Measurements from ENCODE around the gene BMF. TPM values are rescaled to one million over a fixed set of nuclear protein-coding genes. Genes with fewer than 3 reads are reported as not detected.

Gene BMF
- total RNA-seq, 1 experiment from 2014 or later, result 11.5 TPM

DNA sequence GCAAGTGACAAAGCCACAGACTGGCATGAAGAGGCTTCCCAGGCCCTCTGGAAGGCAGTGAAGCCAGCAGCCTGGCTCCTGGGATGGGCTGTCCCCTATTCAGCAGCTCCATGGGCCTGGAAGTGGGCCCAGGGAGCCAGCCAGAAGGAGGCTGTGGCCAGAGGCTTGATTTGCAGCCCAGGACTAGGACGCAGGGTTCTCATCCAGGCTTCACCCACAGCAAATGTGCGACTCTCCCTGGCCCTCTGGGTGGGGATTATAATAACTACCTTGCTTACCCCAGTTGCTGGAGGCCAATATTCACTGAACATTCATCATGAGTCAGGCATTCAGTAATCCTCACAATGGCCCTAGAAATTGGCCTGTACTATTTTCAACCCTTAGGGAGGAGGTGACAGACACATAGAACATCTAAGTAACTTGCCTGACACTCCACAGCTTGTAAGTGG lies 45.1 kb downstream of the BMF start:
- CTCF ChIA-PET, result interaction anchor here (0.6 kb wide), 1 partner anchor 16 kb away, joined by 3 read pairs; no protein-coding TSS in a partner anchor
- intact Hi-C loops (cut with micrococcal nuclease; ENCODE audit: unreplicated experiment), result no loop called here
- Mint-ChIP-seq H3K36me3 (ENCODE audit: insufficient read depth, unreplicated experiment) (no peaks in the 10 kb centered on the region), H3K4me3 (ENCODE audit: low read depth, unreplicated experiment) (no peak overlapping the region), H3K27ac (ENCODE audit: unreplicated experiment) (no peak overlapping the region), H3K27me3 (ENCODE audit: unreplicated experiment) (no peaks in the 10 kb centered on the region), H3K4me1 (ENCODE audit: low read depth, unreplicated experiment) (peaks cover 2% of the 10 kb centered on the region), H3K9me3 (ENCODE audit: low read depth, unreplicated experiment) (peaks cover 3% of the 10 kb centered on the region)
- no peak for DNase-seq
- no peak for TF ChIP-seq CTCF (IDR thresholded peaks at IDR 0.05; ENCODE audit: unreplicated experiment)
- BruUV-seq (replicated peaks), result no TSS peak

DNA sequence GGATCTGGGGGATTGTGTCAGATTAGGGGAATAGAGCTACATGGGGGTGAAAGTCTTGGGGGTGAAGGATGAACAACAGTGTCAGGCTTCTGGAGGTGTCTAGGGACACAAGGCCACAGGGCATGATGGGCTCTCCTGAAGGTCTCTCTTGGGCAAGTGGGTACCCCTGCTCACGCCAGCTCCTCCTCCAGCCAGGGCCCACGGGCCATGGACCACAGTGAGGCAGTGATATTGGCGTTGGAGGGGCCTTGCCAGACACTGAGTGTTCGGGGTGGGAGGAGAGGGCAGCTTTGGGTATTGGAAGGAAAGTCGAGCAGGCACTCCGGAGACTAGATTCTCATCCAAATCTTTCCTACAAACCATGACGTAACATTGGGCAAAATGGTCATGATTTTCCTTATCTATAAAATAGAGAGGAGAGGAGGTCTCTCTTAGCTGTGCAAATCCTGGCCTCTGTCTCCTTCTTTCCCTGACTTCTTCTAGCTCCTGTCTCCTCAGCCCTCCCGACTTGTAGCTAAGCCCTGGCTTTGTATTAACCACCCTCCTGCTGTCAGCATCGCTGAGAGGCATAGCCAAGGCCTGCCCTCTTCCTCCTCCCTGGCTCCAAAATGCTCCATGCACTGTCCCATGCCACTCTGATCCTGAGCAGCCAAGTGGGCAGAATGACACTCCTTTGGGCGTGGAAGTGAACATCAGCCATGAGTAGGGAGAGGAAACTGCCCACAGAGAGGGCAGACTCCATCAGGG lies 45.7 kb downstream of the BMF start:
- no peak for DNase-seq
- no TSS peak for BruUV-seq (replicated peaks)
- TF ChIP-seq CTCF (IDR thresholded peaks at IDR 0.05; ENCODE audit: unreplicated experiment), result no peak
- Mint-ChIP-seq H3K4me3 (ENCODE audit: low read depth, unreplicated experiment) (no peak overlapping the region), H3K36me3 (ENCODE audit: insufficient read depth, unreplicated experiment) (no peaks in the 10 kb centered on the region), H3K27ac (ENCODE audit: unreplicated experiment) (no peak overlapping the region), H3K27me3 (ENCODE audit: unreplicated experiment) (no peaks in the 10 kb centered on the region), H3K4me1 (ENCODE audit: low read depth, unreplicated experiment) (peaks cover 8% of the 10 kb centered on the region), H3K9me3 (ENCODE audit: low read depth, unreplicated experiment) (peaks cover 3% of the 10 kb centered on the region)
- CTCF ChIA-PET, result interaction anchor here (0.6 kb wide), 1 partner anchor 16 kb away, joined by 3 read pairs; no protein-coding TSS in a partner anchor
- intact Hi-C loops (cut with micrococcal nuclease; ENCODE audit: unreplicated experiment), result no loop called here

DNA sequence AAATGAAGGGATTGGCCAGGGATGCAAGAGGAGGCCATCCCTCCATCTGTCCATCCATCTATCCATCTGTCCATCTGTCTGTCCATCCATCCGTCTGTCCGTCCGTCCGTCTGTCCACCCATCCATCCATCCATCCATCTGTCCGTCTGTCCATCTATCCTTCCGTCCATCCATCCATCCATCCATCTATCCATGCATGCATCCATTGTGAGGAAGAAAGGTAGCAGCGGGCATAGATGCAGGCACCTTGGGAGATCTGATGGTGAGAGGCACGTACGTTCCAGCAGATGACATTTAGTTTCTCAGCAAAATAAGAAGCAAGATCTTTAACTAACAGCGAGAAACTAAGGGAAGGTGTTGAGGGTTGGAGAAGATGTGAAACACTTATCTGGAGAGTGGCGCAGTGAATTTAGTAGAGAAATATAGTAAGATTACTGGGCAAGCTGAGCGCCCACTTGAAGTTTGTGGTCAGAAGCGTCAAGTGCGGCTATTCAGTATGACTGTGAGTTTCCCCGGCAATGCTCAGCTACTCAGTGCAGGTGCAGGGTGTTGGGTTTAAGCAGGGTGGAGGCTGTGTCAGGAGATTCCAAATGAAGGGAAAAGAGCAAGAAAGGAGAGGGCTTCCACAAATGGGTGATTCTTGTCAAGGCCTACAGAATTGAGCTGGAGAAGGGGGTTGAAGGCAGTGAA lies 47.3 kb downstream of the BMF start:
- CTCF ChIA-PET, result no interaction called here
- H3K9me3 Mint-ChIP-seq (ENCODE audit: low read depth, unreplicated experiment), result peaks cover 3% of the 10 kb centered on the region
- no peak overlapping the region for H3K27ac Mint-ChIP-seq (ENCODE audit: unreplicated experiment)
- TF ChIP-seq CTCF (IDR thresholded peaks at IDR 0.05; ENCODE audit: unreplicated experiment), result no peak
- H3K4me3 Mint-ChIP-seq (ENCODE audit: low read depth, unreplicated experiment), result no peak overlapping the region
- no peak for DNase-seq
- no peaks in the 10 kb centered on the region for H3K27me3 Mint-ChIP-seq (ENCODE audit: unreplicated experiment)
- peaks cover 12% of the 10 kb centered on the region for H3K4me1 Mint-ChIP-seq (ENCODE audit: low read depth, unreplicated experiment)
- no peaks in the 10 kb centered on the region for H3K36me3 Mint-ChIP-seq (ENCODE audit: insufficient read depth, unreplicated experiment)
- intact Hi-C loops (cut with micrococcal nuclease; ENCODE audit: unreplicated experiment), result no loop called here
- no TSS peak for BruUV-seq (replicated peaks)

DNA sequence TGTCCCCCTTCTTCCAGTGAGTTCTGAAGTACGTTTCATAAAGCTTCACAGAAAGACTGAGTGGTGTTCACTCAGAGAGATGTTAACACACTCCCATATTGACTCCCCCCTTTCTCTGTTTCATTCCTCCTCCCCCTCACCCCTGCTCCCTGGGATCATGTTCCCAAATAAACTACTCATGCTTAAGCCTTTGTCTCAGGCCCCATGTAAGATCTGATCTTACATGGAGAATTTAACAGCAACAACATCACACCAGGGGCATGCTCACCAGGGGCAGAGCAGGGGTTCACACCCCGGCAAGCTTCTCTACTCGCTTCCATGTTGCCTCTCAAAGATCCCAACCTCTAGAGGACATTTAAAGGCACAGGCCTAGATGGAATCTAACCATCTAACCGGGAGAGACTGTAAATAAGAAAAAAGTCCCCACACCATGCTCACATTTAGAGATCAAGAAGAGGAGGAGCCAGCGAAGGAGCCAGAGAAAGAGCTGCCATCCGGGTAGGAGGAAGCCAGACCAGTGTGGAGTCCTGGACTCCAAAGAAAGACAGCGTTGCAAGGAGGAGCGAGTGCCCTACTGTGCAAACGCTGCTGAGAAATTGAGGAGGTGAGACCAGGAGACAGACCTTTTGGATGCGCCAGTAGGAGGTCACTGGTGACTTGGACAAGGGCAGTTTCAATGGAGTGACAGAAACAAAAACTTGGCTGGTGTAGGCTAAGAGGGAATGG lies 48.3 kb downstream of the BMF start:
- CTCF ChIA-PET, result no interaction called here
- intact Hi-C loops (cut with micrococcal nuclease; ENCODE audit: unreplicated experiment), result no loop called here
- Mint-ChIP-seq H3K36me3 (ENCODE audit: insufficient read depth, unreplicated experiment) (no peaks in the 10 kb centered on the region), H3K9me3 (ENCODE audit: low read depth, unreplicated experiment) (peaks cover 3% of the 10 kb centered on the region), H3K27me3 (ENCODE audit: unreplicated experiment) (no peaks in the 10 kb centered on the region), H3K4me3 (ENCODE audit: low read depth, unreplicated experiment) (no peak overlapping the region), H3K4me1 (ENCODE audit: low read depth, unreplicated experiment) (peaks cover 13% of the 10 kb centered on the region), H3K27ac (ENCODE audit: unreplicated experiment) (no peak overlapping the region)
- TF ChIP-seq CTCF (IDR thresholded peaks at IDR 0.05; ENCODE audit: unreplicated experiment), result no peak
- BruUV-seq (replicated peaks), result no TSS peak
- DNase-seq, result no peak

All from Calu3 (cell line).